Gastrocnemius medialis (tissue), 4 donors: ENCODE results near the gene LANCL2.

Experiments
- POLR2A ChIP-seq, 2 donors: fragments of 450-650 bp; IDR thresholded peaks; one replicate each; pipeline ENCODE4 v1.6.1; 2017; ENCODE audit warnings: antibody characterized with exemption in 2 of 2, mild to moderate bottlenecking in 2 of 2, moderate library complexity in 2 of 2
- TF ChIP-seq, protein P1 (sequence below), 5 experiments: fragments of 450-650 bp in 3 of 5; fragments of 200-600 bp in 2 of 5; sonication (generic) in 2 of 5; IDR thresholded peaks in 4 of 5; conservative IDR thresholded peaks in 1 of 5; 1 replicate in 4 of 5; 2 replicates in 1 of 5; pipeline ENCODE4 v1.5.1; 2016 to 2019; ENCODE audit warnings: antibody characterized with exemption in 5 of 5, mild to moderate bottlenecking in 3 of 5, moderate library complexity in 3 of 5

- TF ChIP-seq POLR2A (IDR thresholded peaks at IDR 0.05), result no peak
- TF ChIP-seq, protein P1, sequence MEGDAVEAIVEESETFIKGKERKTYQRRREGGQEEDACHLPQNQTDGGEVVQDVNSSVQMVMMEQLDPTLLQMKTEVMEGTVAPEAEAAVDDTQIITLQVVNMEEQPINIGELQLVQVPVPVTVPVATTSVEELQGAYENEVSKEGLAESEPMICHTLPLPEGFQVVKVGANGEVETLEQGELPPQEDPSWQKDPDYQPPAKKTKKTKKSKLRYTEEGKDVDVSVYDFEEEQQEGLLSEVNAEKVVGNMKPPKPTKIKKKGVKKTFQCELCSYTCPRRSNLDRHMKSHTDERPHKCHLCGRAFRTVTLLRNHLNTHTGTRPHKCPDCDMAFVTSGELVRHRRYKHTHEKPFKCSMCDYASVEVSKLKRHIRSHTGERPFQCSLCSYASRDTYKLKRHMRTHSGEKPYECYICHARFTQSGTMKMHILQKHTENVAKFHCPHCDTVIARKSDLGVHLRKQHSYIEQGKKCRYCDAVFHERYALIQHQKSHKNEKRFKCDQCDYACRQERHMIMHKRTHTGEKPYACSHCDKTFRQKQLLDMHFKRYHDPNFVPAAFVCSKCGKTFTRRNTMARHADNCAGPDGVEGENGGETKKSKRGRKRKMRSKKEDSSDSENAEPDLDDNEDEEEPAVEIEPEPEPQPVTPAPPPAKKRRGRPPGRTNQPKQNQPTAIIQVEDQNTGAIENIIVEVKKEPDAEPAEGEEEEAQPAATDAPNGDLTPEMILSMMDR (IDR thresholded peaks at IDR 0.05 in 4 of 5, conservative IDR thresholded peaks at IDR 0.05 in 1 of 5), result no peak
Observed at GRCh38 chr7:55425141-55425752, 60.1 kb downstream of the LANCL2 start.
